MM.1S (cell line): Measurements from ENCODE around the gene EML6.
A peak's percentile ranks its signal among the peaks of the same experiment; 100 is the strongest.

Source experiments
- DNase-seq: peaks from one replicate; pipeline ENCODE4 v3.0.0-alpha.2; 2015
- H2AFZ ChIP-seq: fragments of 300-600 bp; sonication (generic); 2 replicates; pipeline ENCODE4 v1.6.0; 2016; ENCODE audit warnings: antibody characterized with exemption, low read length
- H3F3A ChIP-seq: fragments of 300-600 bp; sonication (generic); 2 replicates; pipeline ENCODE4 v1.6.1; 2016; ENCODE audit warnings: mild to moderate bottlenecking, antibody characterized with exemption, low read length, moderate library complexity, mixed read lengths; ENCODE audit not compliant: insufficient read depth
- H3K27ac ChIP-seq: fragments of 300-600 bp; sonication (generic); 2 replicates; pipeline ENCODE4 v1.5.1; 2016; ENCODE audit warnings: mild to moderate bottlenecking, low read length
- H3K27me3 ChIP-seq: fragments of 300-600 bp; sonication (generic); replicated peaks from 2 replicates; pipeline ENCODE4 v1.6.0; 2016; ENCODE audit warnings: low read length; ENCODE audit not compliant: insufficient read depth
- H3K36me3 ChIP-seq: fragments of 300-600 bp; sonication (generic); replicated peaks from 2 replicates; pipeline ENCODE4 v1.6.1; 2016; ENCODE audit warnings: mild to moderate bottlenecking, low read length, mixed read lengths; ENCODE audit not compliant: insufficient read depth
- H3K4me1 ChIP-seq: fragments of 300-600 bp; sonication (generic); 2 replicates; pipeline ENCODE4 v1.6.1; 2016; ENCODE audit warnings: low read length, mixed read lengths
- H3K4me2 ChIP-seq: fragments of 300-600 bp; sonication (generic); 2 replicates; pipeline ENCODE4 v1.6.0; 2016; ENCODE audit warnings: low read depth, low read length
- H3K4me3 ChIP-seq: fragments of 300-600 bp; sonication (generic); 2 replicates; pipeline ENCODE4 v1.5.1; 2016; ENCODE audit warnings: low read length, mixed read lengths
- H3K79me2 ChIP-seq: fragments of 300-600 bp; sonication (generic); 2 replicates; pipeline ENCODE4 v1.6.1; 2016; ENCODE audit warnings: mixed run types, low read length, mixed read lengths
- H3K9ac ChIP-seq: fragments of 300-600 bp; sonication (generic); 2 replicates; pipeline ENCODE4 v1.6.1; 2016; ENCODE audit warnings: low read length, mixed read lengths
- H3K9me2 ChIP-seq: fragments of 300-600 bp; sonication (generic); replicated peaks from 2 replicates; pipeline ENCODE4 v1.6.1; 2016; ENCODE audit warnings: mild to moderate bottlenecking, low read length, mixed read lengths; ENCODE audit not compliant: insufficient read depth
- H3K9me3 ChIP-seq: fragments of 300-600 bp; sonication (generic); replicated peaks from 2 replicates; pipeline ENCODE4 v1.6.1; 2016; ENCODE audit warnings: mild to moderate bottlenecking, low read length, mixed read lengths; ENCODE audit not compliant: insufficient read depth
- H4K20me1 ChIP-seq: fragments of 300-600 bp; sonication (generic); 2 replicates; pipeline ENCODE4 v1.6.1; 2016; ENCODE audit warnings: mild to moderate bottlenecking, low read length, moderate library complexity, mixed read lengths; ENCODE audit not compliant: insufficient read depth
- CTCF ChIP-seq: fragments of 300-600 bp; sonication (generic); IDR thresholded peaks from 2 replicates; pipeline ENCODE4 v1.5.1; 2016; ENCODE audit warnings: antibody characterized with exemption, low read length, mixed read lengths
- EZH2 ChIP-seq: fragments of 300-600 bp; sonication (generic); optimal IDR thresholded peaks from 2 replicates; pipeline ENCODE3; 2017; ENCODE audit warnings: low read depth, mild to moderate bottlenecking, antibody characterized with exemption, low read length, mixed read lengths
- EZH2phosphoT487 ChIP-seq: fragments of 300-600 bp; sonication (generic); IDR thresholded peaks from 2 replicates; pipeline ENCODE4 v1.6.1; 2018; ENCODE audit warnings: antibody characterized with exemption, low read length

Gene EML6

GRCh38 chr2:55009277-55010060, 286.0 kb downstream of the EML6 start:
- Histone ChIP-seq H3K4me2 (peak overlapping the region; percentile 72), H3K36me3 (no peaks in the 10 kb centered on the region), H3K4me3 (peak overlapping the region; percentile 71), H4K20me1 (no peaks in the 10 kb centered on the region), H3K4me1 (peaks cover 40% of the 10 kb centered on the region), H3K9ac (peak overlapping the region; percentile 58), H3K27ac (peak overlapping the region; percentile 83), H3K27me3 (no peaks in the 10 kb centered on the region), H3K9me2 (no peaks in the 10 kb centered on the region), H2AFZ (peak overlapping the region; percentile 51; the same call in 1 of the 2 replicates), H3K79me2 (peaks cover 94% of the 10 kb centered on the region), H3K9me3 (no peaks in the 10 kb centered on the region), H3F3A (peaks cover 44% of the 10 kb centered on the region)
- TF ChIP-seq CTCF (no peak), EZH2phosphoT487 (no peak), EZH2 (no peak)
- DNase-seq = peak; percentile 53

- Histone ChIP-seq H3K4me3 (peak overlapping the region; percentile 71), H2AFZ (peak overlapping the region; percentile 51)
Observed at GRCh38 chr2:55010149-55010591, 286.7 kb downstream of the EML6 start.

DNA sequence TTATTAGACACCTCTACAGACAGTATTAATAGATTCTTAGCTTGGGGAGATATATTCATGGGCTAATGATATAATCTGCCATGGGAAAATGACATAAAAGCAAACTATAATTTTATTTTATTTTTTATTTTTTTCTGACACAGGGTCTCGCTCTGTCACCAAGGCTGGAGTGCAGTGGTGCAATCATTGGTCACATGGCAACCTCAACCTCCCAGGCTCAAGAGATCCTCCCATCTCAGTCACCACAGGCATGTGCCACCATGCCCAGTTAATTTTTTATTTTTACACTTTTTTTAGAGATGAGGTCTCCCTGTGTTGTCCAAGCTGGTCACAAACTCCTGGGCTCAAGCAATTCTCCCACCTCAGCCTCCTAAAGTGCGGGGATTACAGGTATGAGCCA, 287.5 kb downstream of the EML6 start:
- Histone ChIP-seq H3K27ac (peak overlapping the region; percentile 83), H3K4me1 (peaks cover 40% of the 10 kb centered on the region), H3K27me3 (no peaks in the 10 kb centered on the region), H3K36me3 (no peaks in the 10 kb centered on the region), H3F3A (peaks cover 44% of the 10 kb centered on the region), H4K20me1 (no peaks in the 10 kb centered on the region), H3K4me3 (peak overlapping the region; percentile 71; the same call in 1 of the 2 replicates), H2AFZ (0 out of 2 replicates have a peak overlapping the region, but pooled peaks have one; percentile 51), H3K9me3 (no peaks in the 10 kb centered on the region), H3K79me2 (peaks cover 92% of the 10 kb centered on the region), H3K4me2 (peak overlapping the region; percentile 72), H3K9ac (peak overlapping the region; percentile 58; the same call in 1 of the 2 replicates), H3K9me2 (no peaks in the 10 kb centered on the region)
- TF ChIP-seq EZH2 (no peak), EZH2phosphoT487 (no peak)
- peak; percentile 14 for DNase-seq

More at GRCh38 chr2:55010149-55010591, 286.7 kb downstream of the EML6 start:
- Histone ChIP-seq H3K4me1 (peaks cover 40% of the 10 kb centered on the region), H3K4me2 (peak overlapping the region; percentile 72), H3K9me2 (no peaks in the 10 kb centered on the region), H3K9ac (peak overlapping the region; percentile 58), H3F3A (peaks cover 44% of the 10 kb centered on the region), H4K20me1 (no peaks in the 10 kb centered on the region), H3K27ac (peak overlapping the region; percentile 83), H3K9me3 (no peaks in the 10 kb centered on the region), H3K36me3 (no peaks in the 10 kb centered on the region), H3K27me3 (no peaks in the 10 kb centered on the region), H3K79me2 (peaks cover 93% of the 10 kb centered on the region)
- DNase-seq = peak; percentile 84
- no peak for TF ChIP-seq EZH2phosphoT487

- Histone ChIP-seq H3K4me2 (peak overlapping the region; percentile 72), H3K9ac (peak overlapping the region; percentile 41; the same call in 1 of the 2 replicates), H3K27ac (peak overlapping the region; percentile 83; the same call in 1 of the 2 replicates), H3K36me3 (no peaks in the 10 kb centered on the region), H3K4me3 (peak overlapping the region; percentile 18), H3K79me2 (peaks cover 89% of the 10 kb centered on the region), H3K9me2 (no peaks in the 10 kb centered on the region), H3K27me3 (no peaks in the 10 kb centered on the region), H4K20me1 (no peaks in the 10 kb centered on the region), H3K4me1 (peaks cover 34% of the 10 kb centered on the region), H3F3A (peaks cover 44% of the 10 kb centered on the region), H3K9me3 (no peaks in the 10 kb centered on the region), H2AFZ (0 out of 2 replicates have a peak overlapping the region, but pooled peaks have one; percentile 18)
- DNase-seq = no peak
- TF ChIP-seq EZH2 = no peak
- no peak for TF ChIP-seq EZH2phosphoT487
- TF ChIP-seq CTCF = no peak
Observed at GRCh38 chr2:55011831-55012671, 288.6 kb downstream of the EML6 start.
